Stimulated activated CD4-positive, alpha-beta T cell treated with anti-CD3 and anti-CD28 coated beads, TNF-alpha, amount 100 ng/mL, for 48 hours (primary cell): ENCODE data around the gene DCPS.
"Not testable (repeated sequence)": the region's sequence is repeated elsewhere in the genome, so short reads cannot be mapped to it uniquely, and the experiment has no call there.

ENCODE experiments used
- DNase-seq, 3 donors: peaks; one replicate each; pipeline ENCODE4 v3.0.0-alpha.2; 2020; ENCODE audit warnings: low read depth in 3 of 3

DCPS gene

GRCh38 chr11:126383339-126384335, 79.8 kb downstream of the DCPS start:
- no peak for DNase-seq

DNA sequence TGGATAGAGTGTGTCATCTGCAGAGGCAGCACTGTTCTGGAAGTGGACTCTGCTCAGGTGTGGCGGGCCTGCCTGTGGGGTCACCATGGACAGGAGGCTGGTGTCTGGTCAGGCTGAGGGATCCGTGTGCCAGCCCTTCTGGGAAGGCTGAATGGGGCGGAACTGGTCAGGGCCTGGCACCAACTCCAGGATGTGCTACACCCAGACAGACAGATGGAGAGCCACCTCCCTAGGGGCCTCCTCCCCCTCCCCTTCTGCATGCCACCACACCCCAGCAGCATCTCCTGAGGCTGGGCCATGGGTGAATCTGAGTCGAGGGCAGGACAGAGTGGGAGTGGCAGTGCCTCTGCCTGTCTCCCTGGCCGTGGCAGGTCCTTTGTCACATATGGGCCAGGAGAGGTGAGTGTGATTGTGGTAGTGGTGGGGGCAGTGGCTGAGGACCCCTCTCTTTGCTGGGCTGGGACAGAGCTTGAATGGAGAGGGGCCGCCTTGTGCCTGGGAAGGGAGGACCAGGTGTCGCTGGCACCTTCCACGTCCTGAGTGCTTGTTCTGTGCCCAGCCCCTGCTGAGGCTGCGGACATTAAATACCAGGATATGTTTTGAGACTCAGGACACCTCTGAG, 80.7 kb downstream of the DCPS start:
- no peak for DNase-seq

- no peak for DNase-seq
These were observed 82.3 kb downstream of the DCPS start for GRCh38 chr11:126385991-126386728.

GRCh38 chr11:126386729-126387071, 82.8 kb downstream of the DCPS start:
- not testable (repeated sequence) for DNase-seq

DNA sequence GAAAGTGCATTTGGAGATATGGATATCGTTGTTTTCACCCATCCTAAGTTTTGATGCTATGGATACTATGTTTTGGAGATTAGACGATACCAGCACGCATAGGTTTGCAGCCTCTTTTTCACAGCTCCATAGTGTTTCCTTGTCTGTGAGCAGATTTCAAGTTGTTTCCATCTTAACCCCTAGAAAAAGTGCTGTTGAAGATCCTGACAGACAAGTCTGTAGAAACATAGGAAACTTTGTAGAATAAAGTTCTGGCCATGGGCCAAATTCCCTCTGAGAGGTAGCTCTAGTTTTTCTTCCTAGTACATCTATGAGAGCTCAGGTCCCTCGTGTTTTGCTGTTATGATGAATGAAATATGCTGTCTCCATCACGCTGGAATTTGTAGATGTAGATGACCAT, 84.0 kb downstream of the DCPS start:
- DNase-seq = no peak

GRCh38 chr11:126390272-126390867, 86.5 kb downstream of the DCPS start:
- no peak for DNase-seq

GRCh38 chr11:126391286-126391954, 87.6 kb downstream of the DCPS start:
- DNase-seq = no peak

DNA sequence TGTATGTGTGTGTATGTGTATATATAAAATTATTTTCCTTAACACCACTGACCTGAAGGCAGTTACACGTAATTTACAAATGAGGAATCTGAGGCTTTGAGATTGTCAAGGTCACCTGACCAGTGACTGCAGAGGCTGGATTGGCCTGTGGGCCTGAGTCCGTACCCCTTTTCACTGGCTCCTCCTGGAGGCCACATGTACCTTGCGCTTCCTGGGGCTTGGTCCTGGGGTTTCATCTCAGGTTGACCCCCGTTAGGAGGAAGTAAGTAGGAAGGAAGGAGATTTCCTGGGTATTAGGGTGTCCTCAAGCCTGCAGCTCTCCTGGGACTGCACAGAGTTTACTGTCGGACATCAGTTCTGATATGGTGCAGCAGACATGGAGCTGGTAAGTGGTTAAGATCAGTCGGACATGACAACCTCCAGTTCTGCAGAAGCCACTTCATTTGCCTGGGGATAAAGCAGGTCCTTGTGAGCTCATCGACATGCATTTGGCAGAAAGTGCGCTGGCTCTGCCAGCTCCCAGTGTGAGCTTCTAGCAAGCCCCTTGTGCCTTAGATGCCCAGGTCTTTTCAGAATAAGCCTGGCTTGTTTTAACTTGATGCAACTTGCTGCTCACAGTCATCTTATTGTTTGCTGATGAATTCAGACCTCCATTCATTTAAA, 88.2 kb downstream of the DCPS start:
- DNase-seq = no peak

- DNase-seq = no peak
These were observed 88.8 kb downstream of the DCPS start for GRCh38 chr11:126392633-126393013.

GRCh38 chr11:126393143-126393542, 89.3 kb downstream of the DCPS start:
- no peak for DNase-seq

DNA sequence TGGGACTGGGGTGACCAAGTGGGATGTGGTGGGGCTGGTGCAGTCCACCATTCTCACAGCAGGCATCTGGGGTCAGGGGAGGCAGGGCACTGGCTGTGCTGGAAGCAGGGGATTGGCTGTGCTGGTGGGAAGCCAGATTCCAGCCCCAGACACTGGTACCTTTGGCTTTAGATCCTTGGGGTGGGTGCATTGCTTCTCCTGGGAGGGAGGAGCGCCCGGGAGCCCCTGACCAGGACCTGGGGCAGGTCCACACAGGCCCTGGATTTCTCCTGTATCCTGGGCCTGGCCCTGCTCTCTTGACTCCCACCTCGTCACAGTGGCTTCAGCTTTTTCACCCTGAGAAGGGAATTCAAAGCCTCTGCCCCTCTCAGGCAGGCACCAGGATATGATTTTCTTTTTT, 90.2 kb downstream of the DCPS start:
- no peak for DNase-seq

DNA sequence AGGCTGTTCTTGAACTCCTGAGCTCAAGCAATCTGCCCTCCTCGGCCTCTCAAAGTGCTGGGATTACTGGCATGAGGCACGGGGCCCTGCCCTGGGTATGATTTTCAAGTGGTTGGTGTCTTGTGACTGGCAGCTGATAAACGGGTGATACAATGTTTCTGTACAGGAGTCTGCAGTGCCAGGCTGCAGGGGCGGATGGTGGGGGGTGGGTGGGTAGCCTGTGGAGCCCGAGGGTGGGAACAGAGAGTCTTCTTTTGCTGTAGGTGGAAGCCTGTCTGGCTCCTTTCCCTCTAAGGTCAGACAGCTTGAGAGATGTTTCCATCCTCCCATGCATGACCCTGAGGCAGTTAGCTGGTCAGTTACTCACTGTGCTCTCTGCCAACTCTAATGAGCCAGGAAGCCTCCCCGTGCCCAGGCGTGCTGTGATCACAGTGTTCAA, 90.8 kb downstream of the DCPS start:
- DNase-seq = not testable (repeated sequence)
